ENCODE data around the gene SETD2. TPM values are rescaled to one million over a fixed set of nuclear protein-coding genes. Genes with fewer than 3 reads are reported as not detected.
A peak's percentile ranks its signal among the peaks of the same experiment; 100 is the strongest.

Gene SETD2
- total and polyA plus RNA-seq, 2 donors (not counting 1 experiment from before 2014, with no cell fraction given), result 22.5 to 35.3 TPM

DNA sequence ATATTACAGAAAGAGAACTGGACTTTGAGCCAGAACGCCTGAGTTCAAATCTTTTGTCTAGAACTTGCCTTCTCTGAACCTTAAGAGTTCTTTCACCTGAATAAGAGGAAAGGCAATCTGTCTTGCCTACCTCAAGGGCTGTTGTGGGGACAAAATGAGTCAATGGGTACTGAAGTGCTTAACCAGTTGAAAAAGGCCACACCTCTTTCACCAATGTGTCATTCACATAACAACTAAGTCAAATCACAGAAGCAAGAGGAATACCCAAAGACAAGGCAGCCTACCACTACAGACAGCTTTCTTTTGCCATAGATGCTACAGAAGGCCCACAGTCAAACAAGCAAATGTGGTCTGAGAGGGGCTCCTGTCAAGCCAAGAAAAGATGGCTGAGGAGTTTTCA, 144.7 kb downstream of the SETD2 start:
- no peak for TF ChIP-seq CTCF (conservative IDR thresholded peaks at IDR 0.05 in 1 of 2, IDR thresholded peaks at IDR 0.05 in 1 of 2; ENCODE audit: low read depth in 1 of 2, low read length in 2 of 2)
- no peak for TF ChIP-seq EZH2 (IDR thresholded peaks at IDR 0.05; ENCODE audit: low read length, missing control alignments)
- no peaks in the 10 kb centered on the region for H3K27me3 ChIP-seq (ENCODE audit: control insufficient read depth, insufficient read depth, low read length)
- no peak for DNase-seq (ENCODE audit: low read depth in 2 of 2)
- H3K4me3 ChIP-seq (replicated peaks in 1 of 4; ENCODE audit: control extremely low read depth in 1 of 4, insufficient read depth in 1 of 4, low read depth in 3 of 4, low read length in 4 of 4), result no peak overlapping the region
- H3K36me3 ChIP-seq (ENCODE audit: control insufficient read depth, insufficient read depth, low read length), result peaks cover 6% of the 10 kb centered on the region
- H2AFZ ChIP-seq (ENCODE audit: low read length), result no peak overlapping the region
- no peak overlapping the region for H3K9ac ChIP-seq (ENCODE audit: insufficient read depth, low read length)
- H3K27ac ChIP-seq (ENCODE audit: insufficient read depth, low read length), result no peak overlapping the region
- H3K9me3 ChIP-seq (ENCODE audit: control insufficient read depth, insufficient read depth, low read depth, low read length), result no peaks in the 10 kb centered on the region
- H3K4me1 ChIP-seq (ENCODE audit: control insufficient read depth, extremely low read depth, insufficient read depth, low read length), result peaks cover 17% of the 10 kb centered on the region
- no peak overlapping the region for H3K4me2 ChIP-seq (ENCODE audit: extremely low read depth, insufficient read depth, low read length)
- H3K79me2 ChIP-seq (ENCODE audit: control insufficient read depth, insufficient read depth, low read length), result peaks cover 2% of the 10 kb centered on the region
- no peaks in the 10 kb centered on the region for H4K20me1 ChIP-seq (ENCODE audit: control insufficient read depth, extremely low read depth, insufficient read depth, low read length)

- peaks cover 17% of the 10 kb centered on the region for H3K4me1 ChIP-seq (ENCODE audit: control insufficient read depth, extremely low read depth, insufficient read depth, low read length)
- H3K9ac ChIP-seq (ENCODE audit: insufficient read depth, low read length), result no peak overlapping the region
- no peak overlapping the region for H3K27ac ChIP-seq (ENCODE audit: insufficient read depth, low read length)
- H3K4me3 ChIP-seq (replicated peaks in 1 of 4; ENCODE audit: control extremely low read depth in 1 of 4, insufficient read depth in 1 of 4, low read depth in 3 of 4, low read length in 4 of 4), result no peak overlapping the region
- no peaks in the 10 kb centered on the region for H3K9me3 ChIP-seq (ENCODE audit: control insufficient read depth, insufficient read depth, low read depth, low read length)
- no peak overlapping the region for H2AFZ ChIP-seq (ENCODE audit: low read length)
- H3K79me2 ChIP-seq (ENCODE audit: control insufficient read depth, insufficient read depth, low read length), result no peaks in the 10 kb centered on the region
- no peaks in the 10 kb centered on the region for H4K20me1 ChIP-seq (ENCODE audit: control insufficient read depth, extremely low read depth, insufficient read depth, low read length)
- no peaks in the 10 kb centered on the region for H3K27me3 ChIP-seq (ENCODE audit: control insufficient read depth, insufficient read depth, low read length)
- H3K36me3 ChIP-seq (ENCODE audit: control insufficient read depth, insufficient read depth, low read length), result peaks cover 8% of the 10 kb centered on the region
- no peak for DNase-seq (ENCODE audit: low read depth in 2 of 2)
- no peak overlapping the region for H3K4me2 ChIP-seq (ENCODE audit: extremely low read depth, insufficient read depth, low read length)
- TF ChIP-seq CTCF (conservative IDR thresholded peaks at IDR 0.05 in 1 of 2, IDR thresholded peaks at IDR 0.05 in 1 of 2; ENCODE audit: low read depth in 1 of 2, low read length in 2 of 2), result no peak
- no peak for TF ChIP-seq EZH2 (IDR thresholded peaks at IDR 0.05; ENCODE audit: low read length, missing control alignments)
Observed at GRCh38 chr3:47018269-47018611, 145.7 kb downstream of the SETD2 start.

DNA sequence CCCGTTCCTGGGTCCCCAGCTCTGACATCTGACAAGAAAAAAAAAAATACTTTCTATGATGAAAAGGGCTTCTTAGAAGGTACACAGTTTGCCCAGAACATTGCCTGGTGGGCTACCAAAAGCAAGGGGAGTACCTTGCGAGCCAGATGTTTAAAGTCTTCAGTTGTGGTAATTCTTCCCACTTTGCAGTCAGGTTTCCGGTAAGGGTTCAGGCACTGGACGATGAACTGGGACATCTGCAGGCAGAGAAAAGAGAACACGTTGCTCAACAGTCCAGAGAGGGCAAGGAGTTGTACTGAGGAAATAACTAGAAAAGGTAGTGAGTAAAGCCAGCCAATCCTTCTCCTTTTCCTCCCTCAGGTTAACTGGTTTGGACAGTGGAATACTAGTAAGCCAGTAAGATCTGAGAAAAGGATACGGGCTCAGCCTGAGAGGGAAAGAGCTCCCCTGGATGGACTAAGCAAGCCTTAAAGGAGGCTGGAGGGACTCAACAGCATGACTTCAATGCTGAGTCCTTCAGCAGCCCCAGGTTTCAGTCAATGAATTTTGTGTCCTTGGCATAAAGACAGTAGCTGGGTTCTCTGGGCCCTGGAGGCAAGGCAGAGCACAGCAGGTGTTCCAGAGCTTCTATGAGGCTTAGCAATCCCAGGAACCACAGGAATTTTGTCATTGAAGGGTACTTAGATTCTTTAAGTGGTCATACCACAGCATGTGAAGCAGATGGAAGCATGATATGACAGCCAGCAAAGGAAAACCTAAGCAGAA, 146.2 kb downstream of the SETD2 start:
- Histone ChIP-seq H3K27ac (ENCODE audit: insufficient read depth, low read length) (peak overlapping the region; percentile 41), H3K4me3 (replicated peaks in 1 of 4; ENCODE audit: control extremely low read depth in 1 of 4, insufficient read depth in 1 of 4, low read depth in 3 of 4, low read length in 4 of 4) (no peak overlapping the region), H3K4me1 (ENCODE audit: control insufficient read depth, extremely low read depth, insufficient read depth, low read length) (peaks cover 17% of the 10 kb centered on the region), H3K9ac (ENCODE audit: insufficient read depth, low read length) (no peak overlapping the region), H3K79me2 (ENCODE audit: control insufficient read depth, insufficient read depth, low read length) (no peaks in the 10 kb centered on the region), H4K20me1 (ENCODE audit: control insufficient read depth, extremely low read depth, insufficient read depth, low read length) (no peaks in the 10 kb centered on the region), H3K36me3 (ENCODE audit: control insufficient read depth, insufficient read depth, low read length) (peaks cover 8% of the 10 kb centered on the region), H2AFZ (ENCODE audit: low read length) (no peak overlapping the region), H3K9me3 (ENCODE audit: control insufficient read depth, insufficient read depth, low read depth, low read length) (no peaks in the 10 kb centered on the region), H3K27me3 (ENCODE audit: control insufficient read depth, insufficient read depth, low read length) (no peaks in the 10 kb centered on the region), H3K4me2 (ENCODE audit: extremely low read depth, insufficient read depth, low read length) (no peak overlapping the region)
- no peak for TF ChIP-seq CTCF (conservative IDR thresholded peaks at IDR 0.05 in 1 of 2, IDR thresholded peaks at IDR 0.05 in 1 of 2; ENCODE audit: low read depth in 1 of 2, low read length in 2 of 2)
- TF ChIP-seq EZH2 (IDR thresholded peaks at IDR 0.05; ENCODE audit: low read length, missing control alignments), result no peak
- DNase-seq (ENCODE audit: low read depth in 2 of 2), result peak in 1 of 2 donors; percentile 56

Measured in fibroblast of lung (primary cell).